IPS-NIHi7 (cell line): ENCODE results near the gene ALDH1B1.
"Not testable (repeated sequence)": the region's sequence is repeated elsewhere in the genome, so short reads cannot be mapped to it uniquely, and the experiment has no call there.

Experiments
- DNase-seq: peaks from one replicate; pipeline ENCODE4 v3.0.0; 2012; ENCODE audit warnings: mixed read lengths; ENCODE audit errors: extremely low spot score

Gene ALDH1B1

GRCh38 chr9:38387066-38387465, 5.4 kb upstream of the ALDH1B1 start:
- no peak for DNase-seq

GRCh38 chr9:38387751-38388150, 4.8 kb upstream of the ALDH1B1 start:
- DNase-seq: no peak

- no peak for DNase-seq
Observed at GRCh38 chr9:38388283-38389223, 3.9 kb upstream of the ALDH1B1 start.

- DNase-seq: no peak
Observed at GRCh38 chr9:38389313-38389712, 3.2 kb upstream of the ALDH1B1 start.

GRCh38 chr9:38390442-38390841, 2.1 kb upstream of the ALDH1B1 start:
- no peak for DNase-seq

- DNase-seq: no peak
Observed at GRCh38 chr9:38390851-38391250, 1.7 kb upstream of the ALDH1B1 start.

- no peak for DNase-seq
Observed at GRCh38 chr9:38391278-38392118, 1.0 kb upstream of the ALDH1B1 start.

GRCh38 chr9:38393128-38393796, 760 bp downstream of the ALDH1B1 start:
- no peak for DNase-seq

- no peak for DNase-seq
Observed at GRCh38 chr9:38394416-38394815, 1.9 kb downstream of the ALDH1B1 start.

- no peak for DNase-seq
Observed at GRCh38 chr9:38395653-38396370, 3.3 kb downstream of the ALDH1B1 start.

GRCh38 chr9:38396371-38396671, 3.8 kb downstream of the ALDH1B1 start:
- no peak for DNase-seq

- not testable (repeated sequence) for DNase-seq
Observed at GRCh38 chr9:38399191-38399590, 6.7 kb downstream of the ALDH1B1 start.

- DNase-seq: no peak
Observed at GRCh38 chr9:38401994-38402393, 9.5 kb downstream of the ALDH1B1 start.

GRCh38 chr9:38404314-38404713, 11.8 kb downstream of the ALDH1B1 start:
- no peak for DNase-seq

GRCh38 chr9:38405785-38406184, 13.3 kb downstream of the ALDH1B1 start:
- no peak for DNase-seq

GRCh38 chr9:38406476-38407186, 14.1 kb downstream of the ALDH1B1 start:
- no peak for DNase-seq

GRCh38 chr9:38408719-38409118, 16.2 kb downstream of the ALDH1B1 start:
- DNase-seq: no peak

GRCh38 chr9:38412751-38413150, 20.2 kb downstream of the ALDH1B1 start:
- DNase-seq: no peak

GRCh38 chr9:38413283-38413682, 20.8 kb downstream of the ALDH1B1 start:
- no peak for DNase-seq

- DNase-seq: no peak
Observed at GRCh38 chr9:38414040-38414723, 21.7 kb downstream of the ALDH1B1 start.
